ENCODE measurements around the gene C2CD4D.

Gene C2CD4D

DNA sequence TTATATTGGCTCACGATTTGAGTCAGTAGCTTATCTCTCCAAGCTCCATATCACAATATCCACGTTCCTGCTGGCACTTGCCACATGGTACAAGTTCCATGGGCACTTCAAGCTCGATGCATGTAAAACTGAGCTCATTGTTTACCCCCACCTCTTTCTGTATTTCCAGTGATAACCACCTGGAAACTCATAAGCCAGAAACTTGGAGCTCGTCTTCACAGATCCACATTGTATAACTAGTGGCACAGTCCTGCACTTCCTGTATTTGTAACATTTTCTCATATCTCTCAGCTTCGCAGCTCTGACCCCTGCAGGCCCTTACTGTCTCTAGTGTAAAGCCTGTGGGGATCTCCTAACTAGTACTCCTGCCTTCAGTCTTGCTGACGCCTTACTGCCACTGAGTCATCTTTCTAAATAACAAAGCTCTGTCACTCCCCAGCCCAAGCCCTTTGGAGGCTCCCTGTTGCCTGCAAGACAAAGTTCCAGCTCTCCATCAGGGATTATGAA is 6.5 kb upstream of the C2CD4D start:
- Histone ChIP-seq H4K8ac (ENCODE audit: low read length) (no peak overlapping the region), H3K27me3 (ENCODE audit: control insufficient read depth in 1 of 2, insufficient read depth in 1 of 2, low read length in 2 of 2) (peaks cover 13 to 39% of the 10 kb centered on the region in 2 experiments), H3K27ac (ENCODE audit: low read length, poor library complexity, severe bottlenecking) (no peak overlapping the region), H2BK12ac (ENCODE audit: low read length in 2 of 2) (no peak overlapping the region), H3K9me3 (ENCODE audit: control insufficient read depth, low read length) (no peaks in the 10 kb centered on the region), H2BK15ac (ENCODE audit: low read depth, poor library complexity, severe bottlenecking) (no peak overlapping the region), H2BK120ac (ENCODE audit: low read depth, low read length) (no peak overlapping the region), H2AK5ac (ENCODE audit: low read length, severe bottlenecking) (no peak overlapping the region), H3K4me2 (ENCODE audit: low read length, poor library complexity, severe bottlenecking) (no peak overlapping the region), H3K18ac (ENCODE audit: low read depth in 1 of 2, low read length in 2 of 2) (no peak overlapping the region), H3K4ac (ENCODE audit: low read depth in 1 of 2, low read length in 2 of 2) (no peak overlapping the region), H2AFZ (ENCODE audit: low read depth, low read length) (no peak overlapping the region), H3K9ac (ENCODE audit: low read length) (no peak overlapping the region), H4K91ac (ENCODE audit: low read length) (no peak overlapping the region), H3K79me1 (replicated peaks; ENCODE audit: low read length, poor library complexity, severe bottlenecking) (no peaks in the 10 kb centered on the region), H2BK5ac (ENCODE audit: low read depth, low read length, poor library complexity, severe bottlenecking) (no peak overlapping the region), H3K4me1 (ENCODE audit: control insufficient read depth, insufficient read depth, low read depth, low read length) (no peaks in the 10 kb centered on the region), H3K14ac (ENCODE audit: low read length in 2 of 2) (no peak overlapping the region), H3K36me3 (ENCODE audit: control insufficient read depth in 1 of 2, insufficient read depth in 2 of 2, low read depth in 1 of 2, low read length in 2 of 2) (no peaks in the 10 kb centered on the region), H3K4me3 (ENCODE audit: insufficient read depth in 1 of 2, low read depth in 1 of 2, low read length in 2 of 2) (no peak overlapping the region), H3K23ac (ENCODE audit: low read length in 2 of 2) (no peak overlapping the region)
- WGBS, result 46% methylated on average over 6 of the region's 6 CpGs
- peak; percentile 70 for DNase-seq

DNA sequence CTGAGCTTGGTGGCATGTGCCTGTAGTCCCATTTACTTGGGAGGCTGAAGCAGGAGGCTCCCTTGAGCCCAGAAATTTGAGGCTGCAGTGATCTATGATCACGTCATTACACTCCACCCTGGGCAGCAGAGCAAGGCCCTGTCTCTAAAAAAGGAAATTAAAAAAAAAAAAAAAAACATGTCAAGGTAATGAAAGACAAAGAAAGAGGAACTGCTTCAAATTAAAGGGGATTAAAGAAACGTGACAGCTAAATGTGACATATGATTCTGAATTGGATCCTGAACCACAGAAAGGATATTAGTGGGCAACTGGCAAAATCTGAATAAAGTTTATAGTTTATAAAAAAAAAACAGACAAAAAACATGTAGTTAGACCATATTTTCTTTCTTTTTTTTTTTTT is 3.8 kb upstream of the C2CD4D start:
- Histone ChIP-seq H2BK12ac (ENCODE audit: low read length in 2 of 2) (no peak overlapping the region), H3K9ac (ENCODE audit: low read length) (no peak overlapping the region), H3K79me1 (replicated peaks; ENCODE audit: low read length, poor library complexity, severe bottlenecking) (no peaks in the 10 kb centered on the region), H3K4me3 (ENCODE audit: insufficient read depth in 1 of 2, low read depth in 1 of 2, low read length in 2 of 2) (no peak overlapping the region), H4K8ac (ENCODE audit: low read length) (no peak overlapping the region), H3K4ac (ENCODE audit: low read depth in 1 of 2, low read length in 2 of 2) (no peak overlapping the region), H2BK120ac (ENCODE audit: low read depth, low read length) (no peak overlapping the region), H2AFZ (ENCODE audit: low read depth, low read length) (no peak overlapping the region), H3K14ac (ENCODE audit: low read length in 2 of 2) (no peak overlapping the region), H3K27me3 (ENCODE audit: control insufficient read depth in 1 of 2, insufficient read depth in 1 of 2, low read length in 2 of 2) (peaks cover 24 to 32% of the 10 kb centered on the region in 2 experiments), H3K4me2 (ENCODE audit: low read length, poor library complexity, severe bottlenecking) (no peak overlapping the region), H3K27ac (ENCODE audit: low read length, poor library complexity, severe bottlenecking) (no peak overlapping the region), H3K36me3 (ENCODE audit: control insufficient read depth in 1 of 2, insufficient read depth in 2 of 2, low read depth in 1 of 2, low read length in 2 of 2) (no peaks in the 10 kb centered on the region), H3K23ac (ENCODE audit: low read length in 2 of 2) (no peak overlapping the region), H2BK15ac (ENCODE audit: low read depth, poor library complexity, severe bottlenecking) (no peak overlapping the region), H2AK5ac (ENCODE audit: low read length, severe bottlenecking) (no peak overlapping the region), H2BK5ac (ENCODE audit: low read depth, low read length, poor library complexity, severe bottlenecking) (no peak overlapping the region), H4K91ac (ENCODE audit: low read length) (no peak overlapping the region), H3K18ac (ENCODE audit: low read depth in 1 of 2, low read length in 2 of 2) (no peak overlapping the region), H3K4me1 (ENCODE audit: control insufficient read depth, insufficient read depth, low read depth, low read length) (peaks cover 13% of the 10 kb centered on the region), H3K9me3 (ENCODE audit: control insufficient read depth, low read length) (no peaks in the 10 kb centered on the region)
- no peak for DNase-seq
- WGBS, result 87% methylated on average over 1 of the region's 2 CpGs

DNA sequence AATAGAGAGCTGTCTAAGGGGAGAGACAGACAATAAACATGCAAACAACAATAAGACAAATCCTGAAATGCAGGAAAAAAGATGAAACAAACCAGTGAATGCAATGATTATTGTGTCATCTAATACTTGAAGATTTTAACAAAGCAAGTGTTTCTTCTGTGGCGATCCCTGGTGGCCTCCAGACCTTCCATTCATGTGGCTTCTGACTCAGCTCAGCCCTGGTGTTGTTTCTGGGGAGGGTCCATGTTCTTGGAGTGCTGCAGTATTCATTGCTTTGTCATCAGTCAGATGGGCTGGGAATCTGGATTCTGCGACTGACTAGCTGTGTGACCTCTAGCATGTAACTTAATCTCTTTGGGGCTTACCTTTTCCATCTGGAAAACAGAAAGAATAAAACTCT is 1.5 kb upstream of the C2CD4D start:
- no peak for DNase-seq
- Histone ChIP-seq H2BK15ac (ENCODE audit: low read depth, poor library complexity, severe bottlenecking) (no peak overlapping the region), H3K36me3 (ENCODE audit: control insufficient read depth in 1 of 2, insufficient read depth in 2 of 2, low read depth in 1 of 2, low read length in 2 of 2) (no peaks in the 10 kb centered on the region), H4K91ac (ENCODE audit: low read length) (no peak overlapping the region), H2AFZ (ENCODE audit: low read depth, low read length) (no peak overlapping the region), H2BK120ac (ENCODE audit: low read depth, low read length) (no peak overlapping the region), H3K4ac (ENCODE audit: low read depth in 1 of 2, low read length in 2 of 2) (no peak overlapping the region), H3K23ac (ENCODE audit: low read length in 2 of 2) (no peak overlapping the region), H3K79me1 (replicated peaks; ENCODE audit: low read length, poor library complexity, severe bottlenecking) (no peaks in the 10 kb centered on the region), H4K8ac (ENCODE audit: low read length) (no peak overlapping the region), H2BK5ac (ENCODE audit: low read depth, low read length, poor library complexity, severe bottlenecking) (no peak overlapping the region), H3K27me3 (ENCODE audit: control insufficient read depth in 1 of 2, insufficient read depth in 1 of 2, low read length in 2 of 2) (peaks cover 38 to 39% of the 10 kb centered on the region in 2 experiments), H3K4me1 (ENCODE audit: control insufficient read depth, insufficient read depth, low read depth, low read length) (peaks cover 20% of the 10 kb centered on the region), H3K9ac (ENCODE audit: low read length) (no peak overlapping the region), H3K4me3 (ENCODE audit: insufficient read depth in 1 of 2, low read depth in 1 of 2, low read length in 2 of 2) (no peak overlapping the region), H3K9me3 (ENCODE audit: control insufficient read depth, low read length) (no peaks in the 10 kb centered on the region), H2AK5ac (ENCODE audit: low read length, severe bottlenecking) (no peak overlapping the region), H3K14ac (ENCODE audit: low read length in 2 of 2) (no peak overlapping the region), H3K27ac (ENCODE audit: low read length, poor library complexity, severe bottlenecking) (no peak overlapping the region), H2BK12ac (ENCODE audit: low read length in 2 of 2) (no peak overlapping the region), H3K4me2 (ENCODE audit: low read length, poor library complexity, severe bottlenecking) (no peak overlapping the region), H3K18ac (ENCODE audit: low read depth in 1 of 2, low read length in 2 of 2) (no peak overlapping the region)
- WGBS, result 79% methylated on average over 1 of the region's 2 CpGs

DNA sequence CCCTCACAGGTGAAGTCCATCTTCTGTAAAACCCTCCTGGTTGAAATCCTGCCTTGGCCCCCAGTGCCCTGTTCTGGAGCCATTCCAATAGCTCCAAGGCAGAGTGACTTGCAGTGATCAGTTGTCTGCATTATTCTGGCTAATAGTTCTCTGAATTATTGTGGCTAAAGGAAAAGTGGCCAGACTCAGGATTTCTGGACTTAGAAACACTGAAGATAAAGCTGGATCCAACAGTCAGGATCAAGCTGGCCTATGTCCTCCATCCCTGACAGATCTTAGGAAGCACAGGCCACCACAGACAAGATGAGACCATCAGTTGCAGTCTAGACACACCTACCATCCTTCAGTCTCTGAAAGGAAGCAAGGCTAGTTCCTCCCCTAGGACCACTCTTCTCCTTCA is 801 bp upstream of the C2CD4D start:
- Histone ChIP-seq H3K14ac (ENCODE audit: low read length in 2 of 2) (no peak overlapping the region), H3K36me3 (ENCODE audit: control insufficient read depth in 1 of 2, insufficient read depth in 2 of 2, low read depth in 1 of 2, low read length in 2 of 2) (no peaks in the 10 kb centered on the region), H2BK15ac (ENCODE audit: low read depth, poor library complexity, severe bottlenecking) (no peak overlapping the region), H2AK5ac (ENCODE audit: low read length, severe bottlenecking) (no peak overlapping the region), H2BK12ac (ENCODE audit: low read length in 2 of 2) (no peak overlapping the region), H3K4me2 (ENCODE audit: low read length, poor library complexity, severe bottlenecking) (no peak overlapping the region), H3K9ac (ENCODE audit: low read length) (no peak overlapping the region), H3K9me3 (ENCODE audit: control insufficient read depth, low read length) (no peaks in the 10 kb centered on the region), H4K8ac (ENCODE audit: low read length) (no peak overlapping the region), H3K23ac (ENCODE audit: low read length in 2 of 2) (peak overlapping the region in 1 of 2 experiments; percentile 77), H3K4me1 (ENCODE audit: control insufficient read depth, insufficient read depth, low read depth, low read length) (peaks cover 20% of the 10 kb centered on the region), H2BK5ac (ENCODE audit: low read depth, low read length, poor library complexity, severe bottlenecking) (no peak overlapping the region), H2AFZ (ENCODE audit: low read depth, low read length) (no peak overlapping the region), H3K18ac (ENCODE audit: low read depth in 1 of 2, low read length in 2 of 2) (no peak overlapping the region), H3K4me3 (ENCODE audit: insufficient read depth in 1 of 2, low read depth in 1 of 2, low read length in 2 of 2) (no peak overlapping the region), H3K27me3 (ENCODE audit: control insufficient read depth in 1 of 2, insufficient read depth in 1 of 2, low read length in 2 of 2) (peaks cover 39 to 43% of the 10 kb centered on the region in 2 experiments), H2BK120ac (ENCODE audit: low read depth, low read length) (no peak overlapping the region), H3K4ac (ENCODE audit: low read depth in 1 of 2, low read length in 2 of 2) (no peak overlapping the region), H3K27ac (ENCODE audit: low read length, poor library complexity, severe bottlenecking) (no peak overlapping the region), H3K79me1 (replicated peaks; ENCODE audit: low read length, poor library complexity, severe bottlenecking) (no peaks in the 10 kb centered on the region), H4K91ac (ENCODE audit: low read length) (no peak overlapping the region)
- no peak for DNase-seq
